HG02798 (cell line): ENCODE results near the gene PHLDB1.
A peak's percentile ranks its signal among the peaks of the same experiment; 100 is the strongest.
"Not testable (repeated sequence)": the region's sequence is repeated elsewhere in the genome, so short reads cannot be mapped to it uniquely, and the experiment has no call there.

ENCODE experiments used
- ATAC-seq: cut with Tn5 transposase; IDR thresholded peaks from one replicate; pipeline ENCODE4 v1.9.1; 2021; ENCODE audit warnings: mild to moderate bottlenecking; ENCODE audit not compliant: unreplicated experiment, poor library complexity

The PHLDB1 gene

GRCh38 chr11:118605116-118605867 is 2.1 kb upstream of the PHLDB1 start:
- ATAC-seq, result no peak

- no peak for ATAC-seq
These were observed 1.1 kb upstream of the PHLDB1 start for GRCh38 chr11:118606157-118606843.

- ATAC-seq, result no peak
These were observed 579 bp upstream of the PHLDB1 start for GRCh38 chr11:118606844-118607228.

- peak; percentile 35 for ATAC-seq
These were observed 1.2 kb downstream of the PHLDB1 start for GRCh38 chr11:118608360-118609227.

GRCh38 chr11:118609380-118610224 is 2.2 kb downstream of the PHLDB1 start:
- no peak for ATAC-seq

GRCh38 chr11:118610225-118610772 is 2.9 kb downstream of the PHLDB1 start:
- ATAC-seq, result no peak

- peak; percentile 53 for ATAC-seq
These were observed 3.5 kb downstream of the PHLDB1 start for GRCh38 chr11:118610773-118611432.

- not testable (repeated sequence) for ATAC-seq
These were observed 4.0 kb downstream of the PHLDB1 start for GRCh38 chr11:118611433-118611795.

GRCh38 chr11:118612378-118612777 is 5.0 kb downstream of the PHLDB1 start:
- ATAC-seq, result no peak

GRCh38 chr11:118614511-118614910 is 7.1 kb downstream of the PHLDB1 start:
- ATAC-seq, result no peak

- no peak for ATAC-seq
These were observed 8.0 kb downstream of the PHLDB1 start for GRCh38 chr11:118615282-118615975.

GRCh38 chr11:118615976-118616371 is 8.6 kb downstream of the PHLDB1 start:
- no peak for ATAC-seq

- no peak for ATAC-seq
These were observed 10.9 kb downstream of the PHLDB1 start for GRCh38 chr11:118618115-118618990.

GRCh38 chr11:118618991-118619375 is 11.6 kb downstream of the PHLDB1 start:
- ATAC-seq, result no peak

GRCh38 chr11:118619444-118620197 is 12.2 kb downstream of the PHLDB1 start:
- no peak for ATAC-seq

GRCh38 chr11:118620529-118621070 is 13.2 kb downstream of the PHLDB1 start:
- no peak for ATAC-seq
